ENCODE measurements around the gene ARHGEF16. TPM values are rescaled to one million over a fixed set of nuclear protein-coding genes. Genes with fewer than 3 reads are reported as not detected.

ARHGEF16 gene
- total RNA-seq, 1 experiment from 2014 or later = 11.2 TPM

GRCh38 chr1:3419415-3420204 lies 34.9 kb upstream of the ARHGEF16 start:
- CTCF ChIA-PET = no interaction called here
- Histone ChIP-seq H3K27me3 (replicated peaks; ENCODE audit: insufficient read depth, low read depth, low read length, poor library complexity) (peaks cover 20% of the 10 kb centered on the region), H3K4me1 (ENCODE audit: insufficient read depth, low read length, poor library complexity, severe bottlenecking) (no peaks in the 10 kb centered on the region), H3K4me3 (ENCODE audit: low read depth, low read length, poor library complexity, severe bottlenecking) (no peak overlapping the region), H3K27ac (ENCODE audit: low read depth, low read length, poor library complexity, severe bottlenecking) (no peak overlapping the region), H3K36me3 (ENCODE audit: insufficient read depth, low read length, poor library complexity, severe bottlenecking) (no peaks in the 10 kb centered on the region), H3K9me3 (ENCODE audit: low read depth, low read length, poor library complexity, severe bottlenecking) (peaks cover 6% of the 10 kb centered on the region)
- POLR2A ChIA-PET (ENCODE audit: low non-redundant PET) = no interaction called here
- intact Hi-C loops (cut with micrococcal nuclease; ENCODE audit: unreplicated experiment) = loop anchor here (10.0 kb wide), 2 partner anchors 595 to 865 kb away; partner anchors contain the start of gene TNFRSF14
- TF ChIP-seq EZH2 (IDR thresholded peaks at IDR 0.05; ENCODE audit: borderline replicate concordance, low read depth, low read length, poor library complexity, severe bottlenecking) (no peak), CTCF (conservative IDR thresholded peaks at IDR 0.05; ENCODE audit: low read depth, low read length) (no peak)
- BruUV-seq (replicated peaks) = no TSS peak
- DNase-seq (ENCODE audit: low spot score) = no peak

GRCh38 chr1:3420218-3420951 lies 34.1 kb upstream of the ARHGEF16 start:
- Histone ChIP-seq H3K4me1 (ENCODE audit: insufficient read depth, low read length, poor library complexity, severe bottlenecking) (no peaks in the 10 kb centered on the region), H3K27ac (ENCODE audit: low read depth, low read length, poor library complexity, severe bottlenecking) (no peak overlapping the region), H3K9me3 (ENCODE audit: low read depth, low read length, poor library complexity, severe bottlenecking) (peaks cover 6% of the 10 kb centered on the region), H3K4me3 (ENCODE audit: low read depth, low read length, poor library complexity, severe bottlenecking) (no peak overlapping the region), H3K27me3 (replicated peaks; ENCODE audit: insufficient read depth, low read depth, low read length, poor library complexity) (peaks cover 20% of the 10 kb centered on the region), H3K36me3 (ENCODE audit: insufficient read depth, low read length, poor library complexity, severe bottlenecking) (no peaks in the 10 kb centered on the region)
- no TSS peak for BruUV-seq (replicated peaks)
- POLR2A ChIA-PET (ENCODE audit: low non-redundant PET) = no interaction called here
- TF ChIP-seq CTCF (conservative IDR thresholded peaks at IDR 0.05; ENCODE audit: low read depth, low read length) = no peak
- TF ChIP-seq EZH2 (IDR thresholded peaks at IDR 0.05; ENCODE audit: borderline replicate concordance, low read depth, low read length, poor library complexity, severe bottlenecking) = no peak
- intact Hi-C loops (cut with micrococcal nuclease; ENCODE audit: unreplicated experiment) = loop anchor here (10.0 kb wide), 2 partner anchors 596 to 866 kb away; partner anchors contain the start of gene TNFRSF14
- CTCF ChIA-PET = no interaction called here
- DNase-seq (ENCODE audit: low spot score) = no peak

- no peak for TF ChIP-seq EZH2 (IDR thresholded peaks at IDR 0.05; ENCODE audit: borderline replicate concordance, low read depth, low read length, poor library complexity, severe bottlenecking)
- no peak for TF ChIP-seq CTCF (conservative IDR thresholded peaks at IDR 0.05; ENCODE audit: low read depth, low read length)
- Histone ChIP-seq H3K9me3 (ENCODE audit: low read depth, low read length, poor library complexity, severe bottlenecking) (no peaks in the 10 kb centered on the region), H3K4me1 (ENCODE audit: insufficient read depth, low read length, poor library complexity, severe bottlenecking) (no peaks in the 10 kb centered on the region), H3K27ac (ENCODE audit: low read depth, low read length, poor library complexity, severe bottlenecking) (no peak overlapping the region), H3K36me3 (ENCODE audit: insufficient read depth, low read length, poor library complexity, severe bottlenecking) (no peaks in the 10 kb centered on the region), H3K4me3 (ENCODE audit: low read depth, low read length, poor library complexity, severe bottlenecking) (no peak overlapping the region), H3K27me3 (replicated peaks; ENCODE audit: insufficient read depth, low read depth, low read length, poor library complexity) (peaks cover 20% of the 10 kb centered on the region)
- BruUV-seq (replicated peaks) = no TSS peak
- no peak for DNase-seq (ENCODE audit: low spot score)
- intact Hi-C loops (cut with micrococcal nuclease; ENCODE audit: unreplicated experiment) = loop anchor here (10.0 kb wide), 2 partner anchors 598 to 868 kb away; partner anchors contain the start of gene TNFRSF14
- ChIA-PET CTCF (no interaction called here), POLR2A (ENCODE audit: low non-redundant PET) (no interaction called here)
Measured at GRCh38 chr1:3422638-3423037, 31.8 kb upstream of the ARHGEF16 start.
